NCI-H510A (cell line): ENCODE results near the gene YAP1.

ENCODE experiments used
- DNase-seq: peaks from one replicate; lab custom pipeline; 2025; lab: John Stamatoyannopoulos, UW

The YAP1 gene

DNA sequence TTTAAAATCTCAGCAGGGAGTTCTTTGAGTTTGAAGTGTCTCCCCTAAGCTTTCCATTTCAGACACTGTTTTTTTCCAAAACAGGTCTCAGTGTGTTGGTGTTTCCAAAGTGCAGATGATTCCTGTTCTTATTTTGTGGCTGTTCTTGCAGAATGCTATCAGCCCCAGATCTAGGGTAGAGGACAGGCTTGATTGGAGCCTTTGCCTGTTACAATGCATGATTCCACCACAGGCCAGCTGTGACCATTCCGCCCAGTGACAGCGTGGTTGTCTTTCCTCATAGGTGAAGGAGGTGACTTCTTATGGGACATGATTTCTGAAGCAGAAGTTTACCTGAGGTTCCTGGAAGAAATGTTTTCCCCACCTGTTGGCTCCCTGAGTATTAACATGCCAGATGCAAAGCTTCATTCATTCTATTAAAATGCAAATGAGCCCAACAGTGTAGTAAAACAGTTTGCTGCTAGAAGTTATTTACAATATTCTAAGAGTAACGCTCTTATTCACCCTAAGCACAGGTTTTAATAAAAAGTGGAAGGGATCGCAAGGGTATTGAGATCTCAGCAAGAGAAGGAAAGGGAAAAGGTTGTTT lies 170.1 kb downstream of the YAP1 start:
- no peak for DNase-seq
